H9 (cell line): Measurements from ENCODE around the gene BTRC. TPM values are rescaled to one million over a fixed set of nuclear protein-coding genes. Genes with fewer than 3 reads are reported as not detected.

Source experiments
- DNase-seq: peaks from one replicate; pipeline ENCODE4 v3.0.0-alpha.2; 2017
- H2AFZ ChIP-seq: one replicate; pipeline ENCODE4 v1.6.1; 2013; ENCODE audit warnings: mild to moderate bottlenecking, low read length, control low read depth, moderate library complexity
- H2AK5ac ChIP-seq: 2 replicates; pipeline ENCODE4 v1.6.1; 2013; ENCODE audit warnings: low read length, control low read depth, mixed read lengths; ENCODE audit not compliant: insufficient read length
- H2BK120ac ChIP-seq: one replicate; pipeline ENCODE4 v1.6.1; 2013; ENCODE audit warnings: low read depth, mild to moderate bottlenecking, low read length, control low read depth, inconsistent platforms; ENCODE audit not compliant: poor library complexity, severe bottlenecking
- H2BK12ac ChIP-seq: 2 replicates; pipeline ENCODE4 v1.6.1; 2013; ENCODE audit warnings: low read length, control low read depth, mixed read lengths, low read depth; ENCODE audit not compliant: insufficient read length
- H2BK15ac ChIP-seq: 2 replicates; pipeline ENCODE4 v1.6.1; 2013; ENCODE audit warnings: low read depth, low read length, control low read depth
- H2BK20ac ChIP-seq: one replicate; pipeline ENCODE4 v1.6.1; 2013; ENCODE audit warnings: low read depth, mild to moderate bottlenecking, low read length, control low read depth, inconsistent platforms; ENCODE audit not compliant: poor library complexity, severe bottlenecking
- H2BK5ac ChIP-seq: 2 replicates; pipeline ENCODE4 v1.6.1; 2013; ENCODE audit warnings: low read length, control low read depth, mixed read lengths; ENCODE audit not compliant: insufficient read length
- H3K14ac ChIP-seq: 2 replicates; pipeline ENCODE4 v1.6.1; 2013; ENCODE audit warnings: low read length, control low read depth; ENCODE audit not compliant: insufficient read depth
- H3K18ac ChIP-seq: 2 replicates; pipeline ENCODE4 v1.6.1; 2013; ENCODE audit warnings: low read depth, mild to moderate bottlenecking, mixed read lengths, low read length, control low read depth; ENCODE audit not compliant: insufficient read length
- H3K23ac ChIP-seq: 2 replicates; pipeline ENCODE4 v1.6.1; 2013; ENCODE audit warnings: low read length, control low read depth, mixed read lengths, low read depth; ENCODE audit not compliant: insufficient read length
- H3K23me2 ChIP-seq: 2 replicates; pipeline ENCODE4 v1.6.1; 2013; ENCODE audit warnings: low read depth, mild to moderate bottlenecking, mixed read lengths, low read length, control low read depth; ENCODE audit not compliant: insufficient read length, poor library complexity, severe bottlenecking
- H3K27ac ChIP-seq: 2 replicates; pipeline ENCODE4 v1.5.1; 2013; ENCODE audit warnings: low read length, control low read depth, mixed read lengths, low read depth; ENCODE audit not compliant: insufficient read length
- H3K27me3 ChIP-seq: 2 replicates; pipeline ENCODE4 v1.6.1; 2013; ENCODE audit warnings: low read length, control low read depth, inconsistent platforms; ENCODE audit not compliant: insufficient read depth
- H3K4ac ChIP-seq: 2 replicates; pipeline ENCODE4 v1.6.1; 2013; ENCODE audit warnings: low read depth, mild to moderate bottlenecking, control low read depth, inconsistent platforms, low read length, moderate library complexity
- H3K4me1 ChIP-seq: 2 replicates; pipeline ENCODE4 v1.6.1; 2013; ENCODE audit warnings: low read length, control low read depth, inconsistent platforms; ENCODE audit not compliant: insufficient read depth
- H3K4me2 ChIP-seq: 2 replicates; pipeline ENCODE4 v1.6.1; 2013; ENCODE audit warnings: low read length, control low read depth, mixed read lengths; ENCODE audit not compliant: insufficient read length, insufficient read depth
- H3K56ac ChIP-seq: 2 replicates; pipeline ENCODE4 v1.6.1; 2013; ENCODE audit warnings: low read depth, mild to moderate bottlenecking, mixed read lengths, low read length, control low read depth; ENCODE audit not compliant: insufficient read length
- H3K79me1 ChIP-seq: 2 replicates; pipeline ENCODE4 v1.6.1; 2013; ENCODE audit warnings: low read depth, mild to moderate bottlenecking, moderate library complexity, low read length, control low read depth, inconsistent platforms; ENCODE audit not compliant: insufficient read depth, poor library complexity, severe bottlenecking
- H3K79me2 ChIP-seq: 2 replicates; pipeline ENCODE4 v1.6.1; 2013; ENCODE audit warnings: low read length, control low read depth, inconsistent platforms; ENCODE audit not compliant: insufficient read depth
- H3K9ac ChIP-seq: 2 replicates; pipeline ENCODE4 v1.6.1; 2013; ENCODE audit warnings: low read length, control low read depth, mixed read lengths; ENCODE audit not compliant: insufficient read length; ENCODE audit errors: extremely low read depth
- H3K9me3 ChIP-seq: one replicate; pipeline ENCODE4 v1.6.1; 2013; ENCODE audit warnings: low read depth, low read length, inconsistent platforms; ENCODE audit not compliant: control insufficient read depth
- H3T11ph ChIP-seq: one replicate; pipeline ENCODE4 v1.6.1; 2013; ENCODE audit warnings: mild to moderate bottlenecking, low read length, control low read depth, inconsistent platforms
- H4K20me1 ChIP-seq: one replicate; pipeline ENCODE4 v1.6.1; 2013; ENCODE audit not compliant: control insufficient read depth, insufficient read length, insufficient read depth
- H4K5ac ChIP-seq: 2 replicates; pipeline ENCODE4 v1.6.1; 2013; ENCODE audit warnings: low read depth, mild to moderate bottlenecking, mixed read lengths, low read length, control low read depth; ENCODE audit not compliant: insufficient read length
- H4K8ac ChIP-seq: replicated peaks from 2 replicates; pipeline ENCODE4 v1.6.1; 2013; ENCODE audit warnings: low read length, control low read depth, mixed read lengths, low read depth; ENCODE audit not compliant: insufficient read length
- H4K91ac ChIP-seq: 2 replicates; pipeline ENCODE4 v1.6.1; 2013; ENCODE audit warnings: low read depth, mild to moderate bottlenecking, moderate library complexity, mixed read lengths, low read length, control low read depth; ENCODE audit not compliant: insufficient read length
- H3K27ac Mint-ChIP-seq, 3 experiments: 2 replicates in 2 of 3; 3 replicates in 1 of 3; pipeline ENCODE4 v1.8.0; 2020 to 2021; ENCODE audit warnings: mixed read lengths in 3 of 3, mild to moderate bottlenecking in 1 of 3, moderate library complexity in 1 of 3
- H3K27me3 Mint-ChIP-seq: 2 replicates; pipeline ENCODE4 v1.8.0; 2021; ENCODE audit warnings: low read depth, mild to moderate bottlenecking, moderate library complexity, mixed read lengths
- H3K36me3 Mint-ChIP-seq, 3 experiments: 2 replicates in 2 of 3; 3 replicates in 1 of 3; pipeline ENCODE4 v1.8.0; 2020 to 2021; ENCODE audit warnings: low read depth in 3 of 3, mixed read lengths in 3 of 3; ENCODE audit not compliant: insufficient read depth in 1 of 3
- H3K4me1 Mint-ChIP-seq, 2 experiments: 2 replicates each; pipeline ENCODE4 v1.8.0; 2020; ENCODE audit warnings: mixed read lengths in 2 of 2
- H3K4me3 Mint-ChIP-seq, 2 experiments: 2 replicates in 1 of 2; 3 replicates in 1 of 2; pipeline ENCODE4 v1.8.0; 2020 to 2021; ENCODE audit warnings: mild to moderate bottlenecking in 2 of 2, mixed read lengths in 2 of 2, moderate library complexity in 1 of 2
- H3K9me3 Mint-ChIP-seq, 2 experiments: 2 replicates in 1 of 2; 3 replicates in 1 of 2; pipeline ENCODE4 v1.8.0; 2020; ENCODE audit warnings: mild to moderate bottlenecking in 2 of 2, mixed read lengths in 2 of 2, moderate library complexity in 1 of 2
- WGBS: extraction: QIAGEN DNeasy Blood & Tissue Kit; methylation state at CpG from one replicate; pipeline ENCODE4 v1.1.7; 2013; ENCODE audit warnings: missing lambda C conversion rate, low lambda C conversion rate, mixed read lengths; ENCODE audit not compliant: insufficient read length; ENCODE audit errors: extremely low coverage; 5-methylcytosine and 5-hydroxymethylcytosine counted together
- total RNA-seq: library from RNA; stranded (reverse); gene quantifications from 2 replicates; pipeline ENCODE4 v1.2.1, GENCODE V29; 2021
- TF ChIP-seq, protein P1 (sequence below): fragments of 200-600 bp; sonication (generic); conservative IDR thresholded peaks from 3 replicates; pipeline ENCODE4 v1.8.0; 2021; ENCODE audit warnings: antibody characterized with exemption, mild to moderate bottlenecking

The BTRC gene
- total RNA-seq, 1 experiment from 2014 or later = 24.2 TPM

DNA sequence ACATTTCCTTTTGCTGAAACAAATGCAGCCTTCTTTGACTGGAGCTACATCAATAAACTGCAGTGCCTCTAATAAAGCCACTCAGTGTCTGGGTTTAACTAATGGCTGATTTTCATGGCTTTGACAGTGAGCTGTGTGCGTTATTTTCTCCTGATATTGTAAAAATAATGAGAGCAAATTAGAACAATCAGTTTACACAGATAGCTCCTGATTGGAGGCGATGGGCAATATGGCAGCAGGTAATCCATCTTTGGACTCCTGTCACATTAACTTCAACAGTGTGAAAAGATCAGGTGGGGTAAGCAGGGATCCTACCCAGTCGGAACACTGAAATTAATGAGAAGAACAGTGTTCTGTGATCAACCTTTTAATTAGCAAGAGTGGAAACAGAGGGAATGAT lies 133.4 kb downstream of the BTRC start:
- H3K79me2 ChIP-seq = no peaks in the 10 kb centered on the region
- no peak overlapping the region for H3K56ac ChIP-seq
- no peak overlapping the region for H3K4ac ChIP-seq
- no peak overlapping the region for H3T11ph ChIP-seq
- H3K4me1 ChIP-seq = peaks cover 7% of the 10 kb centered on the region; the same call in 1 of the 2 replicates
- no peak overlapping the region for H3K9ac ChIP-seq
- no CpG with 5 or more reads among the region's 3 CpGs for WGBS
- H4K91ac ChIP-seq = no peak overlapping the region
- H2BK120ac ChIP-seq = no peak overlapping the region
- H3K27me3 ChIP-seq = no peaks in the 10 kb centered on the region
- no peak overlapping the region for H3K27ac ChIP-seq
- H3K9me3 ChIP-seq = no peaks in the 10 kb centered on the region
- Mint-ChIP-seq H3K9me3 (no peaks in the 10 kb centered on the region), H3K27ac (no peak overlapping the region; a peak in 2 of 7 replicates), H3K36me3 (no peaks in the 10 kb centered on the region), H3K4me1 (peaks cover 45 to 47% of the 10 kb centered on the region in 2 experiments), H3K27me3 (no peaks in the 10 kb centered on the region), H3K4me3 (no peak overlapping the region)
- H4K20me1 ChIP-seq = no peaks in the 10 kb centered on the region
- H4K5ac ChIP-seq = no peak overlapping the region
- no peak overlapping the region for H3K18ac ChIP-seq
- H2BK12ac ChIP-seq = no peak overlapping the region
- no peak overlapping the region for H2BK20ac ChIP-seq
- H3K14ac ChIP-seq = no peak overlapping the region
- H3K23me2 ChIP-seq = no peaks in the 10 kb centered on the region
- H2BK5ac ChIP-seq = no peak overlapping the region
- H3K79me1 ChIP-seq = no peaks in the 10 kb centered on the region
- H2AK5ac ChIP-seq = no peak overlapping the region
- no peak overlapping the region for H2AFZ ChIP-seq
- no peak overlapping the region for H2BK15ac ChIP-seq
- DNase-seq = no peak
- no peak overlapping the region for H4K8ac ChIP-seq
- no peak overlapping the region for H3K4me2 ChIP-seq
- H3K23ac ChIP-seq = no peak overlapping the region
- TF ChIP-seq, protein P1, sequence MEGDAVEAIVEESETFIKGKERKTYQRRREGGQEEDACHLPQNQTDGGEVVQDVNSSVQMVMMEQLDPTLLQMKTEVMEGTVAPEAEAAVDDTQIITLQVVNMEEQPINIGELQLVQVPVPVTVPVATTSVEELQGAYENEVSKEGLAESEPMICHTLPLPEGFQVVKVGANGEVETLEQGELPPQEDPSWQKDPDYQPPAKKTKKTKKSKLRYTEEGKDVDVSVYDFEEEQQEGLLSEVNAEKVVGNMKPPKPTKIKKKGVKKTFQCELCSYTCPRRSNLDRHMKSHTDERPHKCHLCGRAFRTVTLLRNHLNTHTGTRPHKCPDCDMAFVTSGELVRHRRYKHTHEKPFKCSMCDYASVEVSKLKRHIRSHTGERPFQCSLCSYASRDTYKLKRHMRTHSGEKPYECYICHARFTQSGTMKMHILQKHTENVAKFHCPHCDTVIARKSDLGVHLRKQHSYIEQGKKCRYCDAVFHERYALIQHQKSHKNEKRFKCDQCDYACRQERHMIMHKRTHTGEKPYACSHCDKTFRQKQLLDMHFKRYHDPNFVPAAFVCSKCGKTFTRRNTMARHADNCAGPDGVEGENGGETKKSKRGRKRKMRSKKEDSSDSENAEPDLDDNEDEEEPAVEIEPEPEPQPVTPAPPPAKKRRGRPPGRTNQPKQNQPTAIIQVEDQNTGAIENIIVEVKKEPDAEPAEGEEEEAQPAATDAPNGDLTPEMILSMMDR = no peak
